ENCODE data around the gene MFAP3L. TPM values are rescaled to one million over a fixed set of nuclear protein-coding genes. Genes with fewer than 3 reads are reported as not detected.

MFAP3L gene
- total and polyA plus RNA-seq, 2 donors (not counting 3 experiments of a cell fraction or from before 2014, with no cell fraction given) = 0.22 to 0.23 TPM

- intact Hi-C loops (cut with micrococcal nuclease) = loop anchor here (1.0 kb wide), 1 partner anchor 65 kb away; no protein-coding TSS in a partner anchor
These were observed 507 bp downstream of the MFAP3L start for GRCh38 chr4:170025523-170026252.

More at GRCh38 chr4:170025523-170026252, 507 bp downstream of the MFAP3L start:
- FAIRE-seq (no peak), DNase-seq (ENCODE audit: low read depth, low spot score) (no peak)
- H3K27me3 ChIP-seq (ENCODE audit: control insufficient read depth in 2 of 2, insufficient read depth in 2 of 2, low read length in 2 of 2) = peaks cover 24 to 49% of the 10 kb centered on the region in 2 experiments
- H3K9me1 ChIP-seq (replicated peaks; ENCODE audit: control insufficient read depth, extremely low read depth, insufficient read depth, low read length) = no peaks in the 10 kb centered on the region
- CTCF ChIA-PET = interaction anchor here (1.0 to 2.2 kb wide), 3 partner anchors 22 to 412 kb away, joined by 3 to 8 read pairs (median 3); no protein-coding TSS in a partner anchor
- H2AFZ ChIP-seq (ENCODE audit: low read depth, low read length) = peak overlapping the region; percentile 76
- no peaks in the 10 kb centered on the region for H3K79me2 ChIP-seq (ENCODE audit: control insufficient read depth, insufficient read depth, low read length)
- TF ChIP-seq CTCF (IDR thresholded peaks at IDR 0.05; ENCODE audit: extremely low read depth in 1 of 2, insufficient read depth in 1 of 2, low read depth in 1 of 2, low read length in 2 of 2) = no peak
- TF ChIP-seq JUN (IDR thresholded peaks at IDR 0.05; ENCODE audit: borderline replicate concordance, insufficient read depth, insufficient read length, low read depth) = no peak
- TF ChIP-seq GATA2 (IDR thresholded peaks at IDR 0.05; ENCODE audit: insufficient read depth, insufficient read length, low read depth, low read length) = no peak
- peak; percentile 95 for TF ChIP-seq EZH2 (IDR thresholded peaks at IDR 0.05; ENCODE audit: borderline replicate concordance, low read depth, low read length, severe bottlenecking)
- H3K9ac ChIP-seq (replicated peaks; ENCODE audit: extremely low read depth, insufficient read depth, low read length) = no peak overlapping the region
- no TSS peak for BruUV-seq (replicated peaks)
- H3K27ac ChIP-seq (ENCODE audit: insufficient read depth, low read depth, low read length) = no peak overlapping the region
- H3K36me3 ChIP-seq (ENCODE audit: control insufficient read depth in 2 of 2, extremely low read depth in 1 of 2, insufficient read depth in 2 of 2, low read length in 2 of 2) = no peaks in the 10 kb centered on the region
- no peaks in the 10 kb centered on the region for H4K20me1 ChIP-seq (replicated peaks; ENCODE audit: control insufficient read depth, extremely low read depth, insufficient read depth, low read length)
- POLR2A ChIA-PET = no interaction called here
- H3K9me3 ChIP-seq (replicated peaks; ENCODE audit: control insufficient read depth, insufficient read depth, low read length) = no peaks in the 10 kb centered on the region
- peaks cover 11% of the 10 kb centered on the region for H3K4me1 ChIP-seq (ENCODE audit: control insufficient read depth, extremely low read depth, insufficient read depth, low read length)
- dilution Hi-C loops (cut with MboI; ENCODE audit: extremely low pct_ligation_motif_present, low sequenced_read_pairs) = no loop called here
- peak overlapping the region in 2 of 3 experiments; percentile 40 to 75 for H3K4me3 ChIP-seq (replicated peaks in 1 of 3; ENCODE audit: insufficient read depth in 1 of 3, low read depth in 1 of 3, low read length in 3 of 3)
- peak overlapping the region; percentile 51 for H3K4me2 ChIP-seq (ENCODE audit: insufficient read depth, low read length)

Data from endothelial cell of umbilical vein (primary cell).